ENCODE measurements around the gene SMC1B. TPM values are rescaled to one million over a fixed set of nuclear protein-coding genes. Genes with fewer than 3 reads are reported as not detected.
"Not testable (repeated sequence)": the region's sequence is repeated elsewhere in the genome, so short reads cannot be mapped to it uniquely, and the experiment has no call there.

SMC1B gene
- total RNA-seq, 4 donors from 2014 or later, result not detected

- Histone ChIP-seq H3K27me3 (peaks cover 2% of the 10 kb centered on the region), H3K4me3 (no peak overlapping the region), H3K27ac (no peak overlapping the region), H3K4me1 (peaks cover 0 to 2% (median 0%) of the 10 kb centered on the region in 3 donors), H3K36me3 (no peaks in the 10 kb centered on the region), H3K9me3 (no peaks in the 10 kb centered on the region)
- TF ChIP-seq POLR2AphosphoS5 (IDR thresholded peaks at IDR 0.05), result no peak
- TF ChIP-seq CTCF (IDR thresholded peaks at IDR 0.05), result no peak
- TF ChIP-seq POLR2A (IDR thresholded peaks at IDR 0.05), result no peak
- no peak for TF ChIP-seq EP300 (IDR thresholded peaks at IDR 0.05)
- ATAC-seq, result no peak
- 100% methylated on average over 1 of the region's 1 CpG for whole genome bisulfite sequencing, 2 donors (ENCODE audit: low coverage in 1 of 2)
Observed at GRCh38 chr22:45358127-45358526, 55.3 kb downstream of the SMC1B start.

GRCh38 chr22:45357490-45357889 lies 55.9 kb downstream of the SMC1B start:
- Histone ChIP-seq H3K27me3 (no peaks in the 10 kb centered on the region), H3K4me1 (peaks cover 0 to 2% (median 0%) of the 10 kb centered on the region in 3 donors), H3K4me3 (no peak overlapping the region), H3K27ac (no peak overlapping the region), H3K9me3 (no peaks in the 10 kb centered on the region), H3K36me3 (no peaks in the 10 kb centered on the region)
- no peak for ATAC-seq
- whole genome bisulfite sequencing, 2 donors (ENCODE audit: low coverage in 1 of 2), result 92 to 100% methylated on average over 1 of the region's 1 CpG
- TF ChIP-seq POLR2AphosphoS5 (IDR thresholded peaks at IDR 0.05) (no peak), EP300 (IDR thresholded peaks at IDR 0.05) (no peak), CTCF (IDR thresholded peaks at IDR 0.05) (no peak), POLR2A (IDR thresholded peaks at IDR 0.05) (no peak)

GRCh38 chr22:45353786-45354185 lies 59.6 kb downstream of the SMC1B start:
- ATAC-seq, result no peak
- Histone ChIP-seq H3K4me3 (no peak overlapping the region), H3K36me3 (no peaks in the 10 kb centered on the region), H3K27ac (no peak overlapping the region), H3K27me3 (no peaks in the 10 kb centered on the region), H3K9me3 (no peaks in the 10 kb centered on the region), H3K4me1 (peaks cover 0 to 2% (median 0%) of the 10 kb centered on the region in 3 donors)
- 93 to 97% methylated on average over 3 to 5 of the region's 5 CpGs for WGBS, 2 donors (ENCODE audit: low coverage in 1 of 2)
- TF ChIP-seq CTCF (IDR thresholded peaks at IDR 0.05) (no peak), EP300 (IDR thresholded peaks at IDR 0.05) (no peak), POLR2A (IDR thresholded peaks at IDR 0.05) (no peak), POLR2AphosphoS5 (IDR thresholded peaks at IDR 0.05) (no peak)

- ATAC-seq, H3K27me3 ChIP-seq, H3K4me1 ChIP-seq, H3K4me3 ChIP-seq, H3K36me3 ChIP-seq, H3K27ac ChIP-seq, H3K9me3 ChIP-seq: not testable (repeated sequence)
- 81 to 93% methylated on average over 4 to 5 of the region's 5 CpGs for WGBS, 2 donors (ENCODE audit: low coverage in 1 of 2)
Observed at GRCh38 chr22:45352757-45353156, 60.6 kb downstream of the SMC1B start.

GRCh38 chr22:45351956-45352355 lies 61.4 kb downstream of the SMC1B start:
- no peaks in the 10 kb centered on the region for H3K27me3 ChIP-seq
- H3K36me3 ChIP-seq, result peaks cover 0 to 3% of the 10 kb centered on the region in 2 donors
- no peak overlapping the region for H3K27ac ChIP-seq
- no peak for ATAC-seq
- no peaks in the 10 kb centered on the region for H3K9me3 ChIP-seq
- TF ChIP-seq POLR2AphosphoS5 (IDR thresholded peaks at IDR 0.05), result no peak
- no peak for TF ChIP-seq CTCF (IDR thresholded peaks at IDR 0.05)
- no peak for TF ChIP-seq POLR2A (IDR thresholded peaks at IDR 0.05)
- H3K4me1 ChIP-seq, result no peaks in the 10 kb centered on the region
- no peak overlapping the region for H3K4me3 ChIP-seq
- 100% methylated on average over 1 of the region's 1 CpG for WGBS, 2 donors (ENCODE audit: low coverage in 1 of 2)

Measured in gastroesophageal sphincter (tissue), 4 donors.